Tibial nerve (tissue), 4 donors: Measurements from ENCODE around the gene CBFB. TPM values are rescaled to one million over a fixed set of nuclear protein-coding genes. Genes with fewer than 3 reads are reported as not detected.

Source experiments
- DNase-seq, 2 donors: peaks; one replicate each; pipeline ENCODE4 v3.0.0-alpha.2; 2019; ENCODE audit warnings: low spot score in 2 of 2
- H3K27ac ChIP-seq, 4 donors: fragments of 200-600 bp; sonication (generic) in 3 of 4; one replicate each; pipeline ENCODE4 v1.5.1; 2017 to 2019; ENCODE audit warnings: mild to moderate bottlenecking in 1 of 4
- H3K27me3 ChIP-seq, 2 donors: fragments of 200-600 bp; sonication (generic) in 1 of 2; one replicate each; pipeline versions ENCODE4 v1.5.1 to v1.6.0; 2017 to 2019
- H3K36me3 ChIP-seq, 3 donors: fragments of 200-600 bp; sonication (generic); one replicate each; pipeline ENCODE4 v1.5.1; 2018 to 2019
- H3K4me1 ChIP-seq, 4 donors: fragments of 200-600 bp; sonication (generic) in 3 of 4; one replicate each; pipeline ENCODE4 v1.5.1; 2017 to 2019
- H3K4me3 ChIP-seq, 4 donors: fragments of 200-600 bp; sonication (generic) in 3 of 4; one replicate each; pipeline ENCODE4 v1.5.1; 2017 to 2019; ENCODE audit warnings: mild to moderate bottlenecking in 1 of 4, moderate library complexity in 1 of 4
- H3K9me3 ChIP-seq, 4 donors: fragments of 200-600 bp; sonication (generic) in 3 of 4; one replicate each; pipeline ENCODE4 v1.5.1; 2017 to 2019
- CTCF ChIP-seq, 5 experiments: fragments of 200-600 bp in 3 of 5; fragments of 450-650 bp in 2 of 5; sonication (generic) in 3 of 5; IDR thresholded peaks; one replicate each; pipeline ENCODE4 v1.5.1; 2016 to 2019; ENCODE audit warnings: antibody characterized with exemption in 5 of 5, mild to moderate bottlenecking in 3 of 5, moderate library complexity in 2 of 5
- EP300 ChIP-seq, 2 donors: sonication (generic); formaldehyde crosslinking; IDR thresholded peaks; one replicate each; pipeline ENCODE4 v1.6.1; 2017; ENCODE audit warnings: antibody characterized with exemption in 2 of 2, mild to moderate bottlenecking in 1 of 2
- POLR2A ChIP-seq, 2 donors: fragments of 450-650 bp; IDR thresholded peaks; one replicate each; pipeline ENCODE4 v1.6.1; 2017; ENCODE audit warnings: antibody characterized with exemption in 2 of 2, mild to moderate bottlenecking in 2 of 2, moderate library complexity in 2 of 2
- WGBS, 2 donors: methylation state at CpG; one replicate each; pipeline ENCODE4 v1.1.5; 2018; 5-methylcytosine and 5-hydroxymethylcytosine counted together
- total RNA-seq, 4 donors: library from RNA; depleted of rRNA; stranded (reverse); fragments of >200 nt; gene quantifications; one replicate each; pipeline ENCODE4 v1.1.0, GENCODE V29; 2016

The CBFB gene
- total RNA-seq, 4 donors from 2014 or later, result 46.7 to 70.5 (median 59.9) TPM

GRCh38 chr16:67089101-67089500, 60.2 kb downstream of the CBFB start:
- Histone ChIP-seq H3K27me3 (no peaks in the 10 kb centered on the region), H3K4me3 (no peak overlapping the region), H3K36me3 (peaks cover 0 to 9% (median 0%) of the 10 kb centered on the region in 3 donors), H3K9me3 (no peaks in the 10 kb centered on the region), H3K27ac (peak overlapping the region in 2 of 4 donors; percentile 13 to 66), H3K4me1 (peaks cover 0 to 55% (median 11%) of the 10 kb centered on the region in 4 donors)
- no peak for TF ChIP-seq CTCF (IDR thresholded peaks at IDR 0.05)
- no peak for TF ChIP-seq POLR2A (IDR thresholded peaks at IDR 0.05)
- no peak for TF ChIP-seq EP300 (IDR thresholded peaks at IDR 0.05)
- DNase-seq, result no peak

GRCh38 chr16:67091906-67092566, 63.1 kb downstream of the CBFB start:
- Histone ChIP-seq H3K36me3 (peaks cover 0 to 3% (median 0%) of the 10 kb centered on the region in 3 donors), H3K27me3 (no peaks in the 10 kb centered on the region), H3K27ac (no peak overlapping the region), H3K9me3 (no peaks in the 10 kb centered on the region), H3K4me1 (peaks cover 0 to 46% (median 11%) of the 10 kb centered on the region in 4 donors), H3K4me3 (no peak overlapping the region)
- 77 to 90% methylated on average over 4 of the region's 4 CpGs for WGBS, 2 donors
- no peak for DNase-seq
- no peak for TF ChIP-seq CTCF (IDR thresholded peaks at IDR 0.05)
- no peak for TF ChIP-seq EP300 (IDR thresholded peaks at IDR 0.05)
- TF ChIP-seq POLR2A (IDR thresholded peaks at IDR 0.05), result no peak

GRCh38 chr16:67093098-67093726, 64.3 kb downstream of the CBFB start:
- no peak for DNase-seq
- Histone ChIP-seq H3K27me3 (no peaks in the 10 kb centered on the region), H3K4me3 (no peak overlapping the region), H3K27ac (no peak overlapping the region), H3K9me3 (no peaks in the 10 kb centered on the region), H3K4me1 (peaks cover 0 to 41% (median 11%) of the 10 kb centered on the region in 4 donors), H3K36me3 (peaks cover 0 to 3% (median 0%) of the 10 kb centered on the region in 3 donors)
- WGBS, 2 donors, result 86 to 93% methylated on average over 4 of the region's 4 CpGs
- TF ChIP-seq CTCF (IDR thresholded peaks at IDR 0.05) (no peak), EP300 (IDR thresholded peaks at IDR 0.05) (no peak), POLR2A (IDR thresholded peaks at IDR 0.05) (no peak)

- Histone ChIP-seq H3K4me3 (no peak overlapping the region), H3K27ac (no peak overlapping the region), H3K27me3 (no peaks in the 10 kb centered on the region), H3K4me1 (peaks cover 0 to 3% (median 0%) of the 10 kb centered on the region in 4 donors), H3K9me3 (no peaks in the 10 kb centered on the region), H3K36me3 (peaks cover 0 to 6% (median 0%) of the 10 kb centered on the region in 3 donors)
- WGBS, 2 donors, result 88 to 96% methylated on average over 2 of the region's 2 CpGs
- TF ChIP-seq CTCF (IDR thresholded peaks at IDR 0.05) (no peak), POLR2A (IDR thresholded peaks at IDR 0.05) (no peak), EP300 (IDR thresholded peaks at IDR 0.05) (no peak)
- no peak for DNase-seq
These were observed 69.7 kb downstream of the CBFB start for GRCh38 chr16:67098599-67098998.
